Thyroid gland (tissue), 4 donors: ENCODE measurements around the gene TBC1D22A.

Experiments used
- CTCF ChIP-seq, 6 experiments: fragments of 200-600 bp in 3 of 6; fragments of 450-650 bp in 3 of 6; sonication (generic) in 3 of 6; IDR thresholded peaks; one replicate each; pipeline ENCODE4 v1.5.1; 2016 to 2019; ENCODE audit warnings: antibody characterized with exemption in 6 of 6, mild to moderate bottlenecking in 2 of 6, inconsistent platforms in 1 of 6, moderate library complexity in 1 of 6
- POLR2A ChIP-seq, 2 donors: fragments of 450-650 bp; IDR thresholded peaks; one replicate each; pipeline ENCODE4 v1.6.1; 2017; ENCODE audit warnings: antibody characterized with exemption in 2 of 2, mild to moderate bottlenecking in 2 of 2, moderate library complexity in 1 of 2

GRCh38 chr22:46730568-46731245 is 31.7 kb upstream of the TBC1D22A start:
- no peak for TF ChIP-seq CTCF (IDR thresholded peaks at IDR 0.05)
- TF ChIP-seq POLR2A (IDR thresholded peaks at IDR 0.05): no peak
